SW480 (cell line): ENCODE measurements around the gene SPATA3.

Experiments used
- DNase-seq: peaks from one replicate; pipeline ENCODE4 v3.0.0-alpha.2; 2016; ENCODE audit warnings: low spot score

SPATA3 gene

DNA sequence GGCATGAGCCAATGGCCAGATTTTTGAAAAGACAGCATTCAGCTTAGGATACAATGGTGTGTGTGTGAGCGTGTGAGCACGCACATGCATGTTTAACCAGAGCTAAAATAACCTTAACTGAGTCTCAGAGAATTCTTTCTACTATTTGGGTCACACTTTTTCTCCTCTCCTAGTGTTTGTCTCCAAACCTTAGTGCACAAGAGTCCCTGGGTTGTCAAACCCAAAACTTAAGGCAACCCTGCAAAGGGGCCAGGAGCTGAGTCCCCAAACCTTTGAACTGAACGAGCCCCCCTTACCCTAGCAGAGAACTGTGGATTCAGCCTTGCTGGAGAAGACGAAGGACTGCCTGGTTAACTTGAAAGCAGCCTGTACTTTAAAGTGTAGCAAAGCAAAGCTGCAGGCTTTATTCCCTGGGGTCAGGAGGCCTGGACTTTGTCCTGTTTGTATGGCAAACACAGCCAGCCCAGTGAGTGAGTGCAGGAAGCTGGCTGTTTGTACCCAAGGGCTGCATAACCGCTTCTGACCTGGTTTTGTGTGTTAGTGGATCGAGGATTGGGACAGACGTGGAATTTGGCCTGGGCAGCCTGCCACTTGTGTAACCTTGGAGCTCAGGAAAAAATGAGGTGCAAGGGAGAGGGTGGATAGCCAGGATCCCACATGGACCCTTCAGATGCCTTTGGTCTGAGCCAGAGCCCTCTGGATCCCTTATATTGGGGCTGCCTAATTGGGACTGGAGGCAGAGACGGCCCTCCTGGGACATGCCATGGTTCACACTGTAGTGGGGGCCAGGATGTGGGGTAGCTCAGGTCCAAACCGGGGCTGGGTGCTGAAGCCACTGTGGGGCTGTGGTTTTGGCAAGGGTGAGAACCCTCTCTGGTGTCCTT lies 54.3 kb downstream of the SPATA3 start:
- DNase-seq: no peak

DNA sequence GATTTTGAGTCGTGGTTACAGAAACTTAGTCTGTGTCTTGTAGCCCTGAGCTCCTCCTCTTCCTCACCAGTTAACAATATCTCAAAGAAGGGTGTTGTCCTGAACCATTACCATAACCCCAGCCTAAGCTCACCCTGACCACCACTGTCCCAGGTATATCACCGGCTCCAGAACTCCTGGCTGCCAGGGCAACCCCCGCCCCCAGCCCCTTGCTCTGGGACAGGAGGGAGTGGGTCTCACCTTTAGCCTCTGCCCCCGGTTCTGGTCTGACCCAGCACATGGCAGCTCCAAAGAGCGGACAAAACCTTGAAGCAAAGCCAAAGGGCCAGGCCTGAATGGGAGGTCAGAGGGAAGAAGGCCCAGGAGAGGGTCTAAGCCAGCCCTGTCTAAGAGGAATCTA lies 55.2 kb downstream of the SPATA3 start:
- no peak for DNase-seq

DNA sequence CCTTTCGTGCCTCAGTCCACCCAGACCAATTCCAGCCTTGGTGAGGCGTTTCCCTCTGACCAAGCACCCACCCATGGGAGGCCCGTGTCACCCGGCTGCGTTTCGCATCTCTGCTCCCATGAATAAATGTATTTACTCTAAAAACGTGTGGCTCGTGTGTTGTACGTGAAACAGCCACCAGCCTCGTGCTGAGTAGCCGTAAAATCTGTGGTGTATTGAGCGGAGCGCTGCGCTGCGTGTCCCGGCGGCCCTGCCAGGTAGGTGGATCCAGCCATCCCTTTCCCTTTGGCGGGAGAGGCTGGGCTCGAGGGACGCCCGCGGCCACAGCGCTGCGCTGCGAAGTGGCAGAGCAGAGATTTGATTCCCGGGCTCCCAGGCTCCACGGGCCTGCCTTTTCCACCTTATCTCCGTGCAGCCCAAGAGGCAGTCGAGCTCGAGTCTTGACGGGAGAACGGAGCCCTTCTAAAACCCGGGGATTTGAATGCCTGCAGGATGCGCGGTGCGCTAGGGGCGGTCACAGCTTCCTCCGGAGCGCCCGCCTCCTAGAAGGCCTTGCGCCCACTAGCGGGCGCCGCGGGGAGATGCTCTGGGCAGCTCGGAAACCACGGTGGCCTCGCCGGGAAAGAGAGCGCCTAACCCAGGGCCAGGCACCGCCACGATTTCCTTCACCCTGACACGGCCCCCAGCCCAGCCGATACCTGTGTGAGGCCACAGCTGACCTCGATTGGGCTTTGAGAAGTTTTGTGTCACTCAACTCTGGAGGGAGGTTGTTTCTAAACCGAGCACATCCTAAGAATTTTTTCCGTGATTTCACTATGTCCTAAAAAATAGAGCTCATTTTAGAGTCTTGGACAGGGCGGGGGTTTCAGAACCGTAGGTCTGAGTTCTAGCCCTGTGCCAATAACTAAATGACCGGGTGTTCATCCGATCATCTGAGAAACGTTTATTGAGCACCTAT lies 56.9 kb downstream of the SPATA3 start:
- peak; percentile 74 for DNase-seq

- DNase-seq: no peak
Observed at GRCh38 chr2:231053846-231054245, 57.9 kb downstream of the SPATA3 start.

- DNase-seq: peak; percentile 81
Observed at GRCh38 chr2:231056453-231057416, 60.8 kb downstream of the SPATA3 start, which contains the start of gene PSMD1. PSMD1 (plus strand) TSS chr2:231056867; CDS start chr2:231057026, 159 bp downstream.

- DNase-seq: peak; percentile 30
Observed at GRCh38 chr2:231057590-231057989, 61.7 kb downstream of the SPATA3 start.
